A673 (cell line): ENCODE data around the gene F3. TPM values are rescaled to one million over a fixed set of nuclear protein-coding genes. Genes with fewer than 3 reads are reported as not detected.

Experiments
- BruUV-seq: library from RNA; stranded (reverse); fragments of 400-500 nt; replicated peaks from 2 replicates; lab custom pipeline; 2021; lab: Mats Ljungman, UMichigan
- CTCF ChIA-PET: fragments of 300-600 bp; sonication (Branson Sonifier 250); formaldehyde crosslinking; loops from one replicate; lab custom pipeline; 2022; ENCODE audit warnings: antibody characterized with exemption; lab: Charles Lee
- POLR2A ChIA-PET: fragments of 300-600 bp; sonication (Branson Sonifier 250); formaldehyde crosslinking; loops from one replicate; lab custom pipeline; 2022; ENCODE audit warnings: antibody characterized with exemption; ENCODE audit not compliant: low non-redundant PET; lab: Charles Lee
- DNase-seq: peaks from one replicate; pipeline ENCODE4 v3.0.0-alpha.2; 2015; ENCODE audit warnings: low spot score
- H3K27ac ChIP-seq: fragments of 200-600 bp; sonication (generic); 2 replicates; pipeline ENCODE4 v1.5.1; 2016; ENCODE audit warnings: mixed run types, low read depth, mild to moderate bottlenecking, mixed read lengths, antibody characterized with exemption, low read length; ENCODE audit not compliant: poor library complexity, severe bottlenecking
- H3K27me3 ChIP-seq: fragments of 200-600 bp; sonication (generic); replicated peaks from 2 replicates; pipeline ENCODE4 v1.6.1; 2017; ENCODE audit warnings: mixed run types, low read depth, mild to moderate bottlenecking, mixed read lengths, antibody characterized with exemption, low read length; ENCODE audit not compliant: insufficient read depth, poor library complexity
- H3K36me3 ChIP-seq: fragments of 200-600 bp; sonication (generic); 2 replicates; pipeline ENCODE4 v1.6.1; 2016; ENCODE audit warnings: mixed run types, mild to moderate bottlenecking, mixed read lengths, antibody characterized with exemption, low read length; ENCODE audit not compliant: insufficient read depth, poor library complexity, severe bottlenecking
- H3K4me1 ChIP-seq: fragments of 200-600 bp; sonication (generic); 2 replicates; pipeline ENCODE4 v1.6.1; 2017; ENCODE audit warnings: mixed run types, mild to moderate bottlenecking, mixed read lengths, antibody characterized with exemption, low read length; ENCODE audit not compliant: insufficient read depth, poor library complexity, severe bottlenecking
- H3K4me3 ChIP-seq: fragments of 200-600 bp; sonication (generic); 2 replicates; pipeline ENCODE4 v1.5.1; 2016; ENCODE audit warnings: low read depth, mixed run types, mild to moderate bottlenecking, mixed read lengths, low read length; ENCODE audit not compliant: poor library complexity, severe bottlenecking
- H3K9me3 ChIP-seq: fragments of 200-600 bp; sonication (generic); 2 replicates; pipeline ENCODE4 v1.6.1; 2016; ENCODE audit warnings: mixed run types, low read depth, mild to moderate bottlenecking, mixed read lengths, antibody characterized with exemption, low read length; ENCODE audit not compliant: poor library complexity, severe bottlenecking
- EZH2 ChIP-seq: fragments of 200-600 bp; sonication (generic); IDR thresholded peaks from 2 replicates; pipeline ENCODE4 v1.6.1; 2017; ENCODE audit warnings: borderline replicate concordance, low read depth, mild to moderate bottlenecking, mixed read lengths, antibody characterized with exemption, low read length; ENCODE audit not compliant: poor library complexity, severe bottlenecking
- intact Hi-C: fragments of 100-400 bp; cut with micrococcal nuclease; formaldehyde crosslinking; loops from one replicate; pipeline ENCODE4 v1.10.0; 2022; ENCODE audit not compliant: unreplicated experiment
- total RNA-seq: library from RNA; stranded (reverse); gene quantifications from 2 replicates; pipeline ENCODE4 v1.2.3, GENCODE V29; 2021
- TF ChIP-seq, protein P1 (sequence below): fragments of 300-800, 200-600 bp; sonication (generic); conservative IDR thresholded peaks from 2 replicates; pipeline ENCODE4 v1.5.1; 2017; ENCODE audit warnings: low read depth, mild to moderate bottlenecking, antibody characterized with exemption, low read length, moderate library complexity, mixed read lengths

Gene F3
- total RNA-seq, 1 experiment from 2014 or later: 5.6 TPM

DNA sequence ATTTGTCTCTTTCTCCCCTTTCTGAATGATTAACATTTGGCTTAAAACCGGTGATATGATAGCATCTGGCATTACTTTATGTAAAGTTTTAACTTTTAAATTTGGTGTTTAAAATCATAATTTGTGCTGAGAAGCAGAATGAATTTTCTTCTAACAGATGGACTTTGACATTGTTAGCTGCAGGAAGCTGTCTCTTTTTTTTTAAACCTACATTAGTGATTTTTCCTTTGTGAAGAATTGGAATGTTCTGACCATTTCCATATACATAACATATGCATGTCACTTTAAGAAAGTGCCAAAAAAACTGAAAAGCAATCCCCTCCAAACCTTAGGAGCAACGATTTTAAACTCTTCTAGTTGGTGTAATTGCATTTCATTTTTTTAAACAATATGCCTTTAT is 22.2 kb downstream of the F3 start:
- intact Hi-C loops: no loop called here
- H3K9me3 ChIP-seq: no peaks in the 10 kb centered on the region
- H3K27ac ChIP-seq: no peak overlapping the region
- H3K4me3 ChIP-seq: no peak overlapping the region
- ChIA-PET POLR2A (interaction anchor here (0.7 kb wide), 1 partner anchor 257 kb away, joined by 4 read pairs; no protein-coding TSS in a partner anchor), CTCF (no interaction called here)
- H3K27me3 ChIP-seq: no peaks in the 10 kb centered on the region
- BruUV-seq: no TSS peak
- DNase-seq: no peak
- H3K4me1 ChIP-seq: no peaks in the 10 kb centered on the region
- TF ChIP-seq, protein P1, sequence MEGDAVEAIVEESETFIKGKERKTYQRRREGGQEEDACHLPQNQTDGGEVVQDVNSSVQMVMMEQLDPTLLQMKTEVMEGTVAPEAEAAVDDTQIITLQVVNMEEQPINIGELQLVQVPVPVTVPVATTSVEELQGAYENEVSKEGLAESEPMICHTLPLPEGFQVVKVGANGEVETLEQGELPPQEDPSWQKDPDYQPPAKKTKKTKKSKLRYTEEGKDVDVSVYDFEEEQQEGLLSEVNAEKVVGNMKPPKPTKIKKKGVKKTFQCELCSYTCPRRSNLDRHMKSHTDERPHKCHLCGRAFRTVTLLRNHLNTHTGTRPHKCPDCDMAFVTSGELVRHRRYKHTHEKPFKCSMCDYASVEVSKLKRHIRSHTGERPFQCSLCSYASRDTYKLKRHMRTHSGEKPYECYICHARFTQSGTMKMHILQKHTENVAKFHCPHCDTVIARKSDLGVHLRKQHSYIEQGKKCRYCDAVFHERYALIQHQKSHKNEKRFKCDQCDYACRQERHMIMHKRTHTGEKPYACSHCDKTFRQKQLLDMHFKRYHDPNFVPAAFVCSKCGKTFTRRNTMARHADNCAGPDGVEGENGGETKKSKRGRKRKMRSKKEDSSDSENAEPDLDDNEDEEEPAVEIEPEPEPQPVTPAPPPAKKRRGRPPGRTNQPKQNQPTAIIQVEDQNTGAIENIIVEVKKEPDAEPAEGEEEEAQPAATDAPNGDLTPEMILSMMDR: no peak
- TF ChIP-seq EZH2: no peak
- no peaks in the 10 kb centered on the region for H3K36me3 ChIP-seq

DNA sequence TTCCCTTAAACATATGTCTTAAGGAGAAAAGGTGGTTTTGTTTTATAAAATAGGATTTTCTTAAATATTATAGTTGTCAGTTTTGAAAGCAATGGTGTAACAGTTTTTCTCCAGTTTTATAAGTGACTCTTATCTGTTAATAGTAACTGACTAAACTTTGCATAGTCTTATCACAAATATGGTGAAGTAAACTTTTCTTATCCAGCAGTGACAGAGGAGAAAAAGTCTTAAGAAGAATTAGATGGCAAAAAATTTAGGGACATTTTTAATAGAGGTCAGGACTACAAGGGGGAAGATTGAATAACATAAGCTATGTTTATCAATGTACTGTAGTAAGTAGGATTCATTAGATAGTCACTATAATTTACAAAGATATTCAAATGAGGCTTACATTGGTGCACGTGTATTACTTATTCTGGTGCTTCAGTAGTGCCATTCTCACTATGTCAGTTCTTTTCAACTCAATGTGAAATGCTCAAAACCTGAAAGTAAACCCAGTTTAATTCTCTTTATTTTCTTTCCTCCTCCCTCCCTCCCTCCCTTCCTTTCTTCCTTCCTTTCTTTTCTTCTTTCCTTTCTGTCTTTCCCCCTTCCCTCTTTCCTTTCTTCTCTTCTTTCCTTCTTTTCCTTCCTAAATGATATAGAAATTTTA is 26.1 kb downstream of the F3 start:
- Histone ChIP-seq H3K27me3 (no peaks in the 10 kb centered on the region), H3K4me1 (no peaks in the 10 kb centered on the region), H3K27ac (no peak overlapping the region), H3K9me3 (no peaks in the 10 kb centered on the region), H3K36me3 (no peaks in the 10 kb centered on the region), H3K4me3 (no peak overlapping the region)
- POLR2A ChIA-PET: no interaction called here
- no peak for TF ChIP-seq EZH2
- TF ChIP-seq, protein P1: no peak
- intact Hi-C loops: loop anchor here (2.0 kb wide), 1 partner anchor 291 kb away; no protein-coding TSS in a partner anchor
- DNase-seq: no peak
- CTCF ChIA-PET: no interaction called here
- BruUV-seq: no TSS peak

DNA sequence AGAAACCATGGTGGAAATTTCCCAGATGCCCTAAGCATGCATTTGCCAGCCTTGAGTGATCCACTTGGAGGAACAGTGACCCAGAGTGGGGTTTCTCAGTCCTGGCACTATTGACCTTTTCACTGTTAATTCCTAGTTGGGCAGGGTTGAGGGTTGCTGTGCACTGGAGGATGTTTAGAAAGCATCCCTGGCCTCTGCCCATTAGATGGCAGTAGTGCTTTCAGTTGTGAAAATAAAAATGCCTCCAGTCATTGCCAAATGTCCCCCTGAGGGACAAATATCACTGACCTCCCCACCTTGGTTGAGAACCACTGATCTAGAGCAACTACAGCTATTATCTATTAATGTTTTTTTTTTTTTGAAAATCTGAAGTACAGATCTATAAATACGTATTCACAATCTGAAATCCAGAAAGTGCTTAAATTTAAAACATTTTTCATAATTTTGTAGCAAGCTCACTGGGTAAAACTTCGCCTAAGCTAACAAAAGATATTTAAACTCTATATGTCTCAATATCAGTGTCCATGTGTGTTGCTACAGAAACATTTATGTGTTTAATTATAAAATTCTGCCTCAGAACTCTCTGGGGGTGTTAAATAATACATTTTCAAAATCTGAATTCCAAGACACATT is 27.3 kb downstream of the F3 start:
- DNase-seq: peak; percentile 48
- H3K4me1 ChIP-seq: no peaks in the 10 kb centered on the region
- no peaks in the 10 kb centered on the region for H3K27me3 ChIP-seq
- no peak overlapping the region for H3K27ac ChIP-seq
- CTCF ChIA-PET: interaction anchor here (0.7 kb wide), 1 partner anchor 203 kb away, joined by 4 read pairs; no protein-coding TSS in a partner anchor
- no peaks in the 10 kb centered on the region for H3K9me3 ChIP-seq
- POLR2A ChIA-PET: no interaction called here
- intact Hi-C loops: loop anchor here (2.0 kb wide), 1 partner anchor 293 kb away; no protein-coding TSS in a partner anchor
- no peak for TF ChIP-seq EZH2
- TF ChIP-seq, protein P1: peak; percentile 77
- BruUV-seq: no TSS peak
- H3K4me3 ChIP-seq: no peak overlapping the region
- no peaks in the 10 kb centered on the region for H3K36me3 ChIP-seq
